Bone marrow (tissue), 2 donors: ENCODE measurements around the gene OR5K2.

Experiments used
- DNase-seq, 2 donors: peaks; one replicate each; lab custom pipeline; 2025; lab: John Stamatoyannopoulos, UW

The OR5K2 gene

DNA sequence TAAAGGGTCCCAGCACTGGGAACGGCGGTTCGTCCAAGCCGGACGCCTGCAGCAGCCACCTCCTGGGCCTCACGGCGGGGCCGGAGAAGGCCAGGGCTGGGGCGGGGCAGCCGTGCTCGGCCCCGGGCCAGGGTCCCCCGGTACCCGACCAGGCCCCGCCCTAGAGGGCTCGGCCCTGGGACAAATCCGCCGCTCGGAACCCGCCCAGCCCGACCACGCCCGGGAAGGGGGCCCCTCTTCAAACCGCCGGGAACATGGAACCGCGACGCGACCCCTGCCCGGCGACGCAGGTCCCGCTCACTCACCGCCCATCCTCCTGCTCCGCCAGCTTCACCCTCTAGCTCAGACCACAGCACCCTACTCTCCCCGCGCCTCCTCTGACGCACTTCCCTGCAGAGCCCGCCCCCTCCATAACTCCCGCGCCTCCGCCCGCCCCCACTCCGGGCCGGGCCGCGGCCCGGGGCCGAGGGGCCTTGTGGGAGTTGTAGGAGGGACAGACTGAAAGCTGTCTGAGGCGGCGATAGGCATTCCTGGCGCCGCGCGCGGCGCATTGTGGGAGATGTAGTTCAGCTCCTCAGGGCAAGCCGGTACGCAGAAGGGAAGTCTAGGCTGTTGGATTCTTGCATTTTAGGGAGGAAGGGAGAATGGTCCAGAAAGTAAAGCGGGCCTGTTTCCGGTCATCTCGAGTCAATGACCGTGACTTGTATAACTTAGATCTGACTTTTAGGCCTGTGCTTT lies 25.2 kb downstream of the OR5K2 start, which contains the start of gene CLDND1:
Gene CLDND1 (minus strand): TSS at position 359 of the 738 bp plus-strand sequence. CDS start 1,478 bp downstream, outside the sequence.
- peak; percentile 81 to 90 for DNase-seq

DNA sequence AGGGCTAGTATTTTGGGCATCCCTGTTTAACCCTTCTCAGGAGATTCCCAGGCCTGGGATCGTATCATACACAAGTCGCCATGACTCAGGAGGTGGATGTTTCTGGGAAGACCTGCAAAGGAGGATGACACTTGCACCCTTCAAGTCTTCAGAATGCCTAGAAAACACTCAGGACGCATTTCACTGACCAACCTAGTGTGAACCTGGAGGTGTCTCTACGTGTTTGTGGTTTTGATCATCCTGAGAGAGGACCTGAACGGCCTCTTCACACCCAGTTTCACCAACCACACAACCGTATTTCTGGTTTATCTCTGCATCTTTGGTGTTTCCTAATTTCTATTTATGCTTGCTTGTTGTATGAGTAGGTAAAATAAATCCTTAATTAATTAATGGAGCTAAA lies 28.0 kb downstream of the OR5K2 start:
- no peak for DNase-seq

DNA sequence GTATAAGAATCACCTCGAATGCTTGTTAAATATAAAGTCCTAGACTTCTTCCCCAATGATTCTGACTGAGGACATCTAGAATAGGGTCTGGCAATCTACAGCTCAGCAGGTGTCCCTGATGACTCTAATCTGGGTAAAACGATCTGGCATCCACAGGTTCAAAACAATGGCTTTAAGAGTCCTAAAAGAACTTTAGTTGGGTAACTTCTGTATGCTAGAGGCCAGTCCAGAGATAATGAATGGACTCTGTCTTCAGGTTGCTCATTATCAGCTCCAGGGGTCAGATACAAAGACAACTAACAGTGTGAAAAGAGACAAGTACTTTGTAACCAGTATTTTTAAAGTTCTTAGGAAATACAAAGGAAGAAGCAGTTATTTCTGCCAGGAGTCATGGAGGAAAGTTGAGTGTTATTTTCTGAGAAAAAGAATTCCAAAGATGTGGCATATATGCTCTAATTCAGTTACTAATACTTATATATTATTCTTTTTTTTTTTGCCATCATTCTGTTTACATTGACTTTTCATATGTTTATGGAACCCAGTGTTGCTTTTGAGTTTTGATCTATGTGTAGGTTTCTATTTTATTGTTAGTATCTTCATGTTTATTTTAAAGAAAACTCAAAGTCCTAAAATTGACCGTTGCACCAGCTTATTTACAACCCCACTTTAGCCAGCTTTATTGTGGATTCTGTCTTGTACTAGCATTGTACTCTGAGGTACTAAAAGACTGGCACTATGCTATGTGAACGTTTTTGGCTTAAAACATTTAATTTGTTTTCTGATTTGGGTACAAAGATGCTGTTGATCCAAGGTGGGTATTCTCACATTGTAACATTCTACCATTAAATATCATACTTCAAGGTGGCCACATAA lies 31.2 kb downstream of the OR5K2 start:
- DNase-seq: no peak

- DNase-seq: no peak
Observed at GRCh38 chr3:98529856-98530459, 32.5 kb downstream of the OR5K2 start.

- no peak for DNase-seq
Observed at GRCh38 chr3:98530676-98531075, 33.2 kb downstream of the OR5K2 start.

DNA sequence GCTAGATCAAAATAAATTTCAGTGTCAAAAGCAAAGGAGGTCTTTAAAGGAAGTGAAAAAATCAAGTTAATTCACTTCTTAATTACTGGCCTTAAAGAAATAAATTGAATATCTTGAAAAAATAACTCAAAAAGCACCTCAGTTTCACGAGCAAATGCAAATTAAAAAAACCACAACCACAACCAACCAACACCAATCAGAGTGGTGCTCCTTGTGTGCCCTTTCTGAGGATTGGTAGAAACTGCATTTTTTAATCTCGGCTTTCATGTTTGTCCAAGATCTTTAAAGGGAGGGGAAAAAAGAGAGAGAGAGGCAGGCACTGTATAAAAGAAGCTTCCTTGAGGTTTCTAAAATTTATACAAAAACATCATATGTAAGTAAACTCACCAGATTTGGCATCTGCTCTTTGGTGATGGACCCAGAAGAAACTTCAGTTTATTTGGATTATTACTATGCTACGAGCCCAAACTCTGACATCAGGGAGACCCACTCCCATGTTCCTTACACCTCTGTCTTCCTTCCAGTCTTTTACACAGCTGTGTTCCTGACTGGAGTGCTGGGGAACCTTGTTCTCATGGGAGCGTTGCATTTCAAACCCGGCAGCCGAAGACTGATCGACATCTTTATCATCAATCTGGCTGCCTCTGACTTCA lies 34.3 kb downstream of the OR5K2 start, which contains the start of gene GPR15:
Gene GPR15 (plus strand): TSS at position 357 of the 653 bp plus-strand sequence. CDS start 56 bp downstream, at position 413.
- DNase-seq: no peak

DNA sequence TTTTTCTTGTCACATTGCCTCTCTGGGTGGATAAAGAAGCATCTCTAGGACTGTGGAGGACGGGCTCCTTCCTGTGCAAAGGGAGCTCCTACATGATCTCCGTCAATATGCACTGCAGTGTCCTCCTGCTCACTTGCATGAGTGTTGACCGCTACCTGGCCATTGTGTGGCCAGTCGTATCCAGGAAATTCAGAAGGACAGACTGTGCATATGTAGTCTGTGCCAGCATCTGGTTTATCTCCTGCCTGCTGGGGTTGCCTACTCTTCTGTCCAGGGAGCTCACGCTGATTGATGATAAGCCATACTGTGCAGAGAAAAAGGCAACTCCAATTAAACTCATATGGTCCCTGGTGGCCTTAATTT lies 34.8 kb downstream of the OR5K2 start:
- DNase-seq: no peak

GRCh38 chr3:98532709-98533571 lies 35.5 kb downstream of the OR5K2 start:
- no peak for DNase-seq

GRCh38 chr3:98534168-98534567 lies 36.7 kb downstream of the OR5K2 start:
- no peak for DNase-seq

- no peak for DNase-seq
Observed at GRCh38 chr3:98534734-98535133, 37.3 kb downstream of the OR5K2 start.

DNA sequence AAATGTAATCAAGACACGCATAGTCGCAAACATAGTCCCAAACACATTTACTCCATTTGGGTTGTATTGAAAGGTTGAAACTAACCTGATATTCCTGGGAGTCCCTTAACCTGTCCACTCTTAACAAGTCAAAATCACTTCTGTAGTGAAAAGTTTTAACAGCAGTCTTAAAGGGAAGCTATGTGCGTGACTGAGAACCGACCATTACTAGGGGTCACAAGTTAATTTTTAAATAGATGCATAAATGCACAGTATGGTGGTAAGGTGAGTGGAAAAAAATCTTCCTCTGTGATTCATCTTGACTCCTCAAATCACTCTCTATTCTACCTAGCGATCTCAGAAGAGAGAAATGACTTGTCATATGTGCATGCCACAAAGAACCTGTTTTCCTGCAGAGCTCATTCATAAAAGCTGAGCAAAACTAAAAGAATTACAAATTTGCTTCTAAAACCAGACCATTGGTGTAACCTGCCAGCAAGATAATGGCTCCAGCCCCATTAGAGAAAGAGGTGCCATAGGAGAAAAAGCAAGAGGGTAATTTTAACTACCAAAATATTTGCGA lies 39.1 kb downstream of the OR5K2 start:
- DNase-seq: no peak

DNA sequence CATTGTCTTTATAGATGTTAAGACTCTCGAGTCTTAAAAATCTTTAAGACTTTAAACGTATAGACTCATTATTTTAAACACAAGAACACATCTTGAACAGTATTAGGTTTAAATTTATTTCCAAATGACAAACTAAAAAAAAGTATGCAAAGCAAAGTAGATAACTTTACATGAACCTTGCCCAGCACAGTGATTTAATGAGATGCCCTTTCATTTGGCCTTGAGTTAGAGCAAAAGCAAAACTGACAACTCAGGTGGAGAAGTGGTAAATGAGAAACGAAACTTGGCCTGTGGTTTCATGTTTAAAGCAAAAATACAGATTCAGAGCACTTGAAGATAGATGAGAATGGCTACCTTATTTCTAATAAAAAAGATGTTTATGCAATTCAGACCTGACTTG lies 42.9 kb downstream of the OR5K2 start:
- no peak for DNase-seq

DNA sequence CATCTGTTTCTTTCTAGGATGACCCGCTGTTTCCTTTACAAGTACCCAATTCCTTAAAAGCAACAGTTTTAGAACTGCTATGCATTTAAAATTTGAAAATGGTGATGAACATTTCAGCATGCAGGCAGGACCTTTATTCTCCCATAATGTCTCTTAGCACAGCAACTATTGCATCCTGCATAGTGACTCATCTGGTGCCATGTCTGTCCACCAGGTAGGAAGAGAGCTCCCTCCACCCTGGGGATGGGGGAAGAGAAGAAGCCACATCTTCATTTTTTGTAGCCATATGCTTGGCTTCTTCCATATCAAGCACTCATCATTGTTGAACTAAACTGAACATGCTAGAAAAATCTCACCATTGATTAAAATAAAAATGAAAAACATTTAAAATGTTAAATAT lies 44.2 kb downstream of the OR5K2 start:
- no peak for DNase-seq

- DNase-seq: no peak
Observed at GRCh38 chr3:98542623-98543022, 45.1 kb downstream of the OR5K2 start.

- DNase-seq: peak in 1 of 2 donors; percentile 40
Observed at GRCh38 chr3:98545940-98546339, 48.5 kb downstream of the OR5K2 start.
